Measurements from ENCODE around the gene MGAT4A.

Gene MGAT4A

DNA sequence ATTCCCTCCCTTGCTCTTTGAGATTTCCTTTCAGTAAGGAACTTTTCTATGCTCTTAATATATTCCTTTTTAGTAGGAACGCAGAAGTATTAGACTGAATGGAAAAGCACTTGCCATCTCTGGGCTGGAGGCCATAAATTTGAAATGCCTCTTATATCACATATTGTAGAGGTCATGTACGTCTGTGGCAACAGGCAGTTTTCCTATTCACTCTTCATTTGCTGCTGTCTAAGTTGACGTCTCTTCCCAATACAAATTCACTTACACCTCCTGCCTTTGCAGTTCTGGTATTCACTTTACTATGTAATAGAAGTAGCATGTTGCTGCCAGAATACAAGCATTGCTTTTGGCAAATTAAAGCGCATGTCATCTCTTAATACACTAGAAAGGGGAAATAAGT is 34.7 kb downstream of the MGAT4A start:
- Mint-ChIP-seq H3K27me3 (ENCODE audit: low read depth) (no peaks in the 10 kb centered on the region), H3K4me3 (no peak overlapping the region), H3K9me3 (no peaks in the 10 kb centered on the region), H3K27ac (no peak overlapping the region), H3K4me1 (ENCODE audit: low read depth) (peaks cover 33% of the 10 kb centered on the region), H3K36me3 (ENCODE audit: low read depth) (peaks cover 28% of the 10 kb centered on the region)
- no peak for DNase-seq (ENCODE audit: low spot score)

DNA sequence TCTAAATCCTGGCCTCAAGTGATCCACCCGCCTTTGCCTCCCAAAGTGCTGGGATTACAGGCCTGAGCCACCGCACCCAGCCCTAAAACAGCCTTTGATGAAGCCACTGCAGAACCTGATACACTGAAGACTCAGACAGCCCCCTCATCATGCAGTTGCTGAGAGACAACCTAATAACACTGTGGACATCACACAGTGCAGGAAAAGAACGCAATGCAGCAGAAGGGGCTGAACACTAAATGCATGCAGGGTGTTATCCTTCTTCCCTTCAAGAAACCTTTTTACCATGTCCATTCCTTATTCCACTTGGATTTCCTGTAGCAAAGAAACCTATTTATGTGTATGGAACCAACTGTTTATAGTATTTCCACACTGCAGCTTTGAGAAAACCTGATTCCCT is 35.7 kb downstream of the MGAT4A start:
- H3K4me3 Mint-ChIP-seq = no peak overlapping the region
- peaks cover 30% of the 10 kb centered on the region for H3K36me3 Mint-ChIP-seq (ENCODE audit: low read depth)
- H3K4me1 Mint-ChIP-seq (ENCODE audit: low read depth) = peaks cover 38% of the 10 kb centered on the region
- DNase-seq (ENCODE audit: low spot score) = no peak
- no peaks in the 10 kb centered on the region for H3K9me3 Mint-ChIP-seq
- no peak overlapping the region for H3K27ac Mint-ChIP-seq
- no peaks in the 10 kb centered on the region for H3K27me3 Mint-ChIP-seq (ENCODE audit: low read depth)

DNA sequence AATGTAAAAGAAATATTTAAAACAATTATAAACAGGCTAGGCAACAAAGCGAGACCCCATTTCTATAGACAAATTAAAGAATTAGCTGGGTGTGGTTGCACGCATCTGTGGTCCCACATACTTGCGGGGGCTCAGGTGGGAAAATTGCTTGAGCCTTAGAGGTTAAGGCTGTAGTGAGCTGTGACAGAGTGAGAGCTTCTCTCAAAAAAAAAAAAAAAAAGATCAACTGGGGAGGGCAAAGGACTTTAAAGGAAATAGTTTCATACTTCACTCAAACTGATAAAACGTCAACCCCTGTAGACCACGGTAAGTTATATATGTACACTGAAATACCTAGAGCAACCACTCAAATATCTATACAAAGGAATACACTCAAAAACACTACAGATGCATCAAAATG is 37.5 kb downstream of the MGAT4A start:
- Mint-ChIP-seq H3K9me3 (no peaks in the 10 kb centered on the region), H3K4me3 (peak overlapping the region; percentile 31), H3K36me3 (ENCODE audit: low read depth) (peaks cover 27% of the 10 kb centered on the region), H3K4me1 (ENCODE audit: low read depth) (peaks cover 36% of the 10 kb centered on the region), H3K27me3 (ENCODE audit: low read depth) (no peaks in the 10 kb centered on the region), H3K27ac (peak overlapping the region; percentile 61)
- DNase-seq (ENCODE audit: low spot score) = no peak

DNA sequence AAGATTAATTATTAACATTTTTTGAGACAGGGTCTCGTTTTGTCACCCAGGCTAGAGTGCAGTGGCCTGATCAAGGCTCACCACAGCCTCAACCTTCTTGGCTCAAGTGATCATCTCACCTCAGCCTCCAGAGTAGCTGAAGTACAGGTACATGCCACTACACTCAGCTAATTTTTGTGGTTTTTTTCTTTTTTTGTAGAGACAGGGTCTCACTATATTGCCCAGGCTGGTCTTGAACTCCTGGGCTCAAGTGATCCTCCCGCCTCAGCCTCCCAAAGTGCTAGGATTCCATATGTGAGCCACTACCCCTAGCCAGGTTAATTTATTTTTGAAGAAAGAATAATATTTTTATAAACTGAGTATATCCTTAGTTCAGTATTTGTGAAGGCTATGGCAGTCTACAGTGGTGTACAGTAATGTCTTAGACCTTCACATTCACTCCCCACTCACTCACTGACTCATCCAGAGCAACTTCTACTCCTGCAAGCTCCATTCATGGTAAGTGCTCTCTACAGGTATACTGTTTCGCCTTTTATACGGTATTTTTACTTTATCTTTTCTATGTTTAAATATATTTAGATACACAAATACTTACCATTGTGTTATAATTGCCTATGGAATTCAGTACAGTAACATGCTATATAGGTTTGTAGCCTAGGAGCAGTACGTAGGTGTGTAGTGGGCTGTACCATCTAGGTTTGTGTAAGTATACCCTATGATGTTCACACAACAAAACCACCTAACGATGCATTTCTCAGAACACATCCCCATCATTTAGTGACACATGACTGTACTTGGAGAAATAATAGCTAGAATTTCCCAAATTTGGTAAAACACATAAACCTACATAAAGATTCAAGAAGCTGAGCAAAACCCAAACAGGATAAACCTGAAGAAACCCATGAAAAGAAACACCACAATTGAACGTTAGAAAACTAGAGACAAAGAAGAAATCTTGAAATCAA is 38.6 kb downstream of the MGAT4A start:
- H3K27me3 Mint-ChIP-seq (ENCODE audit: low read depth) = no peaks in the 10 kb centered on the region
- H3K9me3 Mint-ChIP-seq = no peaks in the 10 kb centered on the region
- peaks cover 28% of the 10 kb centered on the region for H3K36me3 Mint-ChIP-seq (ENCODE audit: low read depth)
- peaks cover 39% of the 10 kb centered on the region for H3K4me1 Mint-ChIP-seq (ENCODE audit: low read depth)
- H3K4me3 Mint-ChIP-seq = peak overlapping the region; percentile 48
- H3K27ac Mint-ChIP-seq = peak overlapping the region; percentile 58
- peak; percentile 21 for DNase-seq (ENCODE audit: low spot score)

DNA sequence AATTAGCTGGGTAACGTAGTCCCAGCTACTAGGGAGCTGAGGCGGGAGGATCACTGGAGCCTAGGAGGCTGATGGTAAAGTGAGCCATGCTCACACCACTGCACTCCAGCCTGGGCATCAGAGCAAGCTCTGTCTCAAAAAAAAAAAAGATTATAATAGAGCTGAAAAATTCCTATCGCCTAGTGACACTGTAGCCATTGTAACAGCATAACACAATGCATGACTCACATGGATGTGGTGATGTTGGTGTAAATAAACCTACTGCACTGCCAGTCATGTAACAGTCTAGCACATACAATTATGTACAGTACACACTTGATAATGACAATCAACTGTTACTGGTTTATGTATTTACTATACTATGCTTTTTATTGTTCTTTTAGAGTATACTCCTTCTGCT is 39.6 kb downstream of the MGAT4A start:
- no peak for DNase-seq (ENCODE audit: low spot score)
- H3K4me3 Mint-ChIP-seq = no peak overlapping the region
- H3K27ac Mint-ChIP-seq = no peak overlapping the region
- peaks cover 23% of the 10 kb centered on the region for H3K36me3 Mint-ChIP-seq (ENCODE audit: low read depth)
- H3K27me3 Mint-ChIP-seq (ENCODE audit: low read depth) = no peaks in the 10 kb centered on the region
- no peaks in the 10 kb centered on the region for H3K9me3 Mint-ChIP-seq
- H3K4me1 Mint-ChIP-seq (ENCODE audit: low read depth) = peaks cover 34% of the 10 kb centered on the region

DNA sequence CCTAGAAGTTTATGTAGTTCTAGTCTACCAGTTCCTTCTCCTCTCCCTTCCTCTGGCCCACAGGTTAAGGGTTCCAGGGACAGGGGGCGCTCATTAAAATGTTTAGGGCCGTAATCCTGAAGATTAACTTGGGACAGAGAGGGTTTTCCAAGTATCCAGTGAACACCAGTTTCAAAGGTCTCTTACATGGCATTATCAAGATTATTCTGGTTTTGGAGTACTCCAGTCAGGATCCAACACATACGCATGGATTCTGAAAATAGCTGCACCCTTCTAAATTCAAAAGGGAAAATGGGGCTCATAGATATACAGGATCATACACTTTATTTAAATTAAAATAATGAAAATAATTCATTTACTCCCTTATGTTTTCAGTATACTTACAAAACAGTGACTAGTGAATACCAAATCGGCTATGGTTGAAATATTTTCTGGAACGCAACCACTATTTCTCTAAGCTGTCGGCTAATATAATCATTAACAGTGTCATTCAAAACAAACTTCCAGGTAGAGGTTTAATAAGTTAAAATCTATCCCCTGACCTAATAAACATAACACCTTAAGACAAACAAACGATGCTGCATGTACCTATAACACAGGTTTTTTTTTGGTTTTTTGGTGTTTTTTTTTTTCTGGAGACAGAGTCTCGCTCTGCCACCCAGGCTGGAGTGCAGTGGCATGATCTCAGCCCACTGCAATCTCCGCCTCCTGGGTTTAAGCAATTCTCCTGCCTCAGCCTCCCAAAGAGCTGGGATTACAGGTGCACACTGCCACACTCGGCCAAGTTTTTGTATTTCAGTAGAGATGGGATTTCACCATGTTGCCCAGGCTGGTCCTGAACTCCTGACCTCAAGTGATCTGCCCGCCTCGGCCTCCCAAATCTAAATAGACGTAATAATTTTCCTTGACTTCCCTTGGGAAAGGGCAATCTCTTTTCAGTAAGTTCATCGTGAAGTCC is 44.7 kb downstream of the MGAT4A start:
- Mint-ChIP-seq H3K9me3 (no peaks in the 10 kb centered on the region), H3K4me1 (ENCODE audit: low read depth) (peaks cover 27% of the 10 kb centered on the region), H3K27me3 (ENCODE audit: low read depth) (no peaks in the 10 kb centered on the region), H3K4me3 (no peak overlapping the region), H3K27ac (no peak overlapping the region), H3K36me3 (ENCODE audit: low read depth) (peaks cover 28% of the 10 kb centered on the region)
- DNase-seq (ENCODE audit: low spot score) = no peak

DNA sequence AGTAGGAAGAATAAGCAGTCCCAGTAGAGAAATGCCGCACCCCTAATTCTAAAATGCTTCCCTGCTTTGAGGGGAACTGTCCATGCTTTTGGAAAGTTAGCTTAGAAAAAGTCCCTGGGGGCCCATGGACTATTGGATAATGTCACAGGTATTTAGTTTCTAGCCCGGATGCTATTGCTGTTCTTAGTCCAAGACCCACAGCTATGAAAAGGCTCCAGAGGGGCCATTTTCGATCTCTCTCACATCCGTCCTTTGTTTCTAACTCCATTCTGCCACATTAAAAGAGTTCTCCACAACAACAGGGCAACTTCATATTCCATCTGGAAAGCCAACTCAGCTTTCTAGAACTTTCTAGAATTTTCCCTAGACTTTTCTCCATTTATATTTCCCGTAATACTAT is 47.2 kb downstream of the MGAT4A start:
- Mint-ChIP-seq H3K4me1 (ENCODE audit: low read depth) (peaks cover 25% of the 10 kb centered on the region), H3K4me3 (no peak overlapping the region), H3K27ac (no peak overlapping the region), H3K9me3 (no peaks in the 10 kb centered on the region), H3K36me3 (ENCODE audit: low read depth) (peaks cover 31% of the 10 kb centered on the region), H3K27me3 (ENCODE audit: low read depth) (no peaks in the 10 kb centered on the region)
- DNase-seq (ENCODE audit: low spot score) = no peak

DNA sequence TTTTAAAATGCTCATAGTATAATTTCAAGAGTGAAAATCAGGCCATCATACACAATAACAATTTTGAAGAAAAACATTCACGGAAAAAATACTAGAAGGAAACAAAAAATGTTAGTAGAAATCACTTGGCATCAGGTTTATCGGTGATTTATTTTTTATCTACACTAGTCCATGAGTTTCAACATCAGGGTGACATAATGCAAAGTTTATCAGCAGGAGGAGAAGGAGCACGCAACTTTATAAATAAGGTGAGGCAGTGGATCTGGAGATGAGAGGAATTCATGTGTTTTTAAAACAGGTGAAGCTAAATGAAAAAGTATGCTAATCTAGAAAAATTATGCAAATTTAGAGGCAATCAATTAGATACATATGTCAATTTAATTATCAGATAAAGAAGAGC is 54.2 kb downstream of the MGAT4A start:
- H3K27me3 Mint-ChIP-seq (ENCODE audit: low read depth) = no peaks in the 10 kb centered on the region
- no peak for DNase-seq (ENCODE audit: low spot score)
- no peak overlapping the region for H3K4me3 Mint-ChIP-seq
- peaks cover 26% of the 10 kb centered on the region for H3K9me3 Mint-ChIP-seq
- H3K36me3 Mint-ChIP-seq (ENCODE audit: low read depth) = peaks cover 61% of the 10 kb centered on the region
- peaks cover 2% of the 10 kb centered on the region for H3K4me1 Mint-ChIP-seq (ENCODE audit: low read depth)
- no peak overlapping the region for H3K27ac Mint-ChIP-seq

DNA sequence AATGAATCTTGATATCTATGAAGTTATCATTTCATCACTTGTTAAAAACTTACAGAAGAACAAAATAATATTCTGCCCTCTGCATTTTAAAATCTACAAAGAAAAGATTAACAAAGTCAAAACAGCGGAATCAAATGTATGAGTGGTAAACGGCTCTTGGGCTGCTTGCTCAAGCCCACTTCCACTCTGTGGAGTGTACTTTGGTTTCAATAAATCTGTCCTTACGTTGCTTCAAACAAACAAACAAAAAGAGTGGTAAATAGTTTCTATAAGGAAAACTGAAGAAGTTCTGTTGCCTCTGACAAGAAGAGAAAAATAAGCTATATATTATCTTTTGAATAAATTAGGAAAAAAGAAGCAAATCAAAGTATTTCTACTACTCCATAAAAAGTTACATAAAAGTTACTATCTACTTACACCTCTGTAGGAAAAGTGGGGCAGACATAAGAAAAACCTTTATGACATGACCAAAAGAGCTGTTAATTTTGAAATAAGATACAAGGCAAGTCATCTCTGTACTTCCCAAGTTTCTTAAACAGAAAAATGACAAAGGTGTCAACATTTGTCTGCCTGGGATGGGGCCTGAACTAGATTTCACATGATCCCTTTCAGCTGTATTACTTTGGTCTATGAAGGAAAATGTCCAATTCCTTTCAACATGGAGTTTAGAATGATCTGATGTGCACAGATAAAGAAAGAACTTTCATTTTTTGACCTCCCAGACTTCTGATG is 56.5 kb downstream of the MGAT4A start:
- peaks cover 72% of the 10 kb centered on the region for H3K36me3 Mint-ChIP-seq (ENCODE audit: low read depth)
- DNase-seq (ENCODE audit: low spot score) = no peak
- peaks cover 11% of the 10 kb centered on the region for H3K4me1 Mint-ChIP-seq (ENCODE audit: low read depth)
- H3K4me3 Mint-ChIP-seq = no peak overlapping the region
- H3K27ac Mint-ChIP-seq = no peak overlapping the region
- peaks cover 45% of the 10 kb centered on the region for H3K9me3 Mint-ChIP-seq
- H3K27me3 Mint-ChIP-seq (ENCODE audit: low read depth) = no peaks in the 10 kb centered on the region

DNA sequence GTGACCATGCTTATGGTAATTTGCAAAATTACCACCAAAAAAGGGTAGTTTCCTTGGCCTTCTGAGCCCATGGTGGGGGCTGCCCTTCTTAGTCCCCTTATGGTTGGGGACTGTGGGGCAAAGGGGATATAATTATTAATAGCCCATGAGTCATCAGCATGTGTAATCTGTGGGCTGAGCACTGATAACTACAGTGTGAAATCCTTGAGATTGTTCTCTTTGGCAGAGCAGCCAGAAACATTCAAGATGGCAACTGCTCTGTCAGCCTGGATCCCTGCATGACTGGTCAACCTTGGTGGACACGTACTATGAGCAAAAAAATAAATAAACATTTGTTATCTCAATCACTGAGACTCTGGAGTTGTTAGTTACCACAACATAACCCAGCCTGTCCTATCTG is 61.3 kb downstream of the MGAT4A start:
- no peak for DNase-seq (ENCODE audit: low spot score)
- H3K9me3 Mint-ChIP-seq = peaks cover 65% of the 10 kb centered on the region
- no peak overlapping the region for H3K27ac Mint-ChIP-seq
- H3K36me3 Mint-ChIP-seq (ENCODE audit: low read depth) = peaks cover 93% of the 10 kb centered on the region
- H3K4me1 Mint-ChIP-seq (ENCODE audit: low read depth) = peaks cover 38% of the 10 kb centered on the region
- H3K27me3 Mint-ChIP-seq (ENCODE audit: low read depth) = no peaks in the 10 kb centered on the region
- H3K4me3 Mint-ChIP-seq = no peak overlapping the region

DNA sequence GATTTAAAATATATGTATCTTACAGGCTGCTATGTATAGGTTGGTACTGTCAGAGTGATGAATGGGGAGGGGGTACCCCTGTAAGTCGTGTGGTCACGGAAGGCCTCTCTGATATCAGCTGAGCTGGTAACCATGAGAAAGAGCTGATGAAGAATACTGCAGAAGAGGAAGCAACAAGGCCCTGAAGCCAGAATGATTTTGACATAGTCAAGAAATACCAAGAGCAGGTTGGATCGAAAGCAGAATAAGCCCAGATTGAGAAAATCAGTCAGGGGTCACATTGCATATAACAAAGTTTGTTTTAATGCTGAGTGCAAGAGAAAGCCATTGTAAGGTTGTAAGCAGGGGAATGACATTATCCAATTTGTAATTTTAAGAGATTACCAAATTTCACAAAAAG is 65.3 kb downstream of the MGAT4A start:
- peaks cover 78% of the 10 kb centered on the region for H3K36me3 Mint-ChIP-seq (ENCODE audit: low read depth)
- H3K4me1 Mint-ChIP-seq (ENCODE audit: low read depth) = peaks cover 60% of the 10 kb centered on the region
- peak overlapping the region; percentile 93 for H3K27ac Mint-ChIP-seq

DNA sequence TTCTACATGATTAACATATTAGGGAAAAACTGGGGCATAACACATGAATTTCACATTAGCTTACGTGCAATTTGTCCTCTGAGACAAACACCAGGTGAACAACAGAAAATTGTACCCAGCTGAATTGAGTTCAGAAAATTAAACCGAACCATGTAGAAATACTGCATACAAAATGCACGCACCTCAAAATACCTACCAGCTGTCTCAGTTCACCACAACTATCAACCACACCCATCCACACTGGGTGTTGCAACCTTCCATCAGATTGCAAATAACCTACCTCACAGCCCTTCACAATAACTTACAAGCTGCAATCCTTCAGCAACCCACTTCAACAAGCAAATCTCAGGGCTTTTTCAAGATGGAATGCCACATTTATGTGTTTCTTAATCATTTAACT is 66.6 kb downstream of the MGAT4A start:
- Mint-ChIP-seq H3K36me3 (ENCODE audit: low read depth) (peaks cover 75% of the 10 kb centered on the region), H3K4me3 (peak overlapping the region; percentile 84), H3K27ac (peak overlapping the region; percentile 93), H3K9me3 (peaks cover 37% of the 10 kb centered on the region), H3K27me3 (ENCODE audit: low read depth) (no peaks in the 10 kb centered on the region), H3K4me1 (ENCODE audit: low read depth) (peaks cover 67% of the 10 kb centered on the region)
- peak; percentile 49 for DNase-seq (ENCODE audit: low spot score)

More for the DNA sequence above, 65.3 kb downstream of the MGAT4A start:
- no peak for DNase-seq (ENCODE audit: low spot score)
- H3K27me3 Mint-ChIP-seq (ENCODE audit: low read depth) = no peaks in the 10 kb centered on the region
- peak overlapping the region; percentile 14 for H3K4me3 Mint-ChIP-seq
- H3K9me3 Mint-ChIP-seq = peaks cover 35% of the 10 kb centered on the region

DNA sequence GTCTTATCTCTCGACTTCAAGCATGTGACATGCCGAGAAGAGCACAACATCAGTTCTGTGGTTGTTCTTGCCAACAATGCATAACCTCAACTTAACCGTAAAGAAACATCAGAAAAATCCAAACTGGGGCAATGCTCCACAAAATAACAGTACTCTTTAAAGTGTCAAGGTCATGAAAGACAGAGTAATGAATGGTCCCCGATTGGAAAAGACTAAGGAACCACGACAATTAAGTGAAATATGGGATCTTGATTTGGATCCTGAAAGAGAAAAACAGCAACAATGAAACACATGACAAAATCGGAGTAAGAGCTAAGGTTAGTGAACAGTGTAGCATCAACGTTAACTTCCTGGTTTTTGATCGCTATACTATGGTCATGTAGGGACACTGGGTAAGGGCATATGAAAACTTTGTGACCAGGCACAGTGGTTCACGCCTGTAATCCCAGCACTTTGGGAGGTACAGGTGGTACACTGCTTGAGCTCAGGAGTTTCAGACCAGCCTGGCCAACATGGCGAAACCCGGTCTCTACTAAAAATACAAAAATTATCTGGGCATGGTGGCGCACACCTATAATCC is 67.3 kb downstream of the MGAT4A start:
- H3K27me3 Mint-ChIP-seq (ENCODE audit: low read depth) = no peaks in the 10 kb centered on the region
- H3K4me3 Mint-ChIP-seq = peak overlapping the region; percentile 84
- peaks cover 74% of the 10 kb centered on the region for H3K36me3 Mint-ChIP-seq (ENCODE audit: low read depth)
- peaks cover 31% of the 10 kb centered on the region for H3K9me3 Mint-ChIP-seq
- peak overlapping the region; percentile 96 for H3K27ac Mint-ChIP-seq
- DNase-seq (ENCODE audit: low spot score) = no peak
- peaks cover 68% of the 10 kb centered on the region for H3K4me1 Mint-ChIP-seq (ENCODE audit: low read depth)
